ENCODE measurements around the gene PCSK6.

GRCh38 chr15:101438482-101439284 is 50.8 kb downstream of the PCSK6 start:
- TF ChIP-seq CTCF (IDR thresholded peaks at IDR 0.05) (no peak), POLR2A (IDR thresholded peaks at IDR 0.05) (no peak)
